AG04449 (cell line): ENCODE results near the gene EPHA8.

Experiments
- CTCF ChIA-PET: fragments of 350-600 bp; formaldehyde crosslinking; extraction: SDS; loops from one replicate; lab custom pipeline; 2021; ENCODE audit warnings: antibody characterized with exemption; lab: Yijun Ruan, JAX
- POLR2A ChIA-PET: fragments of 400-600, 350-600 bp; formaldehyde crosslinking; extraction: SDS; loops from one replicate; lab custom pipeline; 2020; ENCODE audit warnings: antibody characterized with exemption, inconsistent platforms; lab: Yijun Ruan, JAX
- DNase-seq: peaks from one replicate; pipeline ENCODE4 v3.0.0-alpha.2; 2010; ENCODE audit warnings: low read depth, low spot score
- H3K4me3 ChIP-seq: 2 replicates; pipeline ENCODE4 v1.5.1; 2011; ENCODE audit warnings: low read depth, mild to moderate bottlenecking, control low read depth, low read length
- CTCF ChIP-seq: IDR thresholded peaks from one replicate; pipeline ENCODE4 v1.5.1; 2011; ENCODE audit warnings: mild to moderate bottlenecking, moderate library complexity, low read length, control low read depth, inconsistent platforms; ENCODE audit not compliant: insufficient read depth; ENCODE audit errors: missing control alignments

The EPHA8 gene

GRCh38 chr1:22584001-22584562, 20.8 kb downstream of the EPHA8 start:
- ChIA-PET CTCF (interaction anchor here (1.0 to 1.2 kb wide), 2 partner anchors 15 to 22 kb away, joined by 3 to 4 read pairs; no protein-coding TSS in a partner anchor), POLR2A (no interaction called here)
- H3K4me3 ChIP-seq: no peak overlapping the region
- no peak for DNase-seq
- no peak for TF ChIP-seq CTCF

GRCh38 chr1:22584970-22585369, 21.7 kb downstream of the EPHA8 start:
- no peak for DNase-seq
- no peak overlapping the region for H3K4me3 ChIP-seq
- TF ChIP-seq CTCF: no peak
- POLR2A ChIA-PET: no interaction called here
- CTCF ChIA-PET: no interaction called here

- H3K4me3 ChIP-seq: no peak overlapping the region
- ChIA-PET CTCF (no interaction called here), POLR2A (no interaction called here)
- TF ChIP-seq CTCF: no peak
- no peak for DNase-seq
These were observed 22.2 kb downstream of the EPHA8 start for GRCh38 chr1:22585471-22585870.

GRCh38 chr1:22586356-22587130, 23.3 kb downstream of the EPHA8 start:
- ChIA-PET CTCF (no interaction called here), POLR2A (no interaction called here)
- TF ChIP-seq CTCF: no peak
- no peak overlapping the region for H3K4me3 ChIP-seq
- no peak for DNase-seq

GRCh38 chr1:22587247-22587646, 24.0 kb downstream of the EPHA8 start:
- DNase-seq: no peak
- ChIA-PET POLR2A (no interaction called here), CTCF (no interaction called here)
- no peak for TF ChIP-seq CTCF
- H3K4me3 ChIP-seq: no peak overlapping the region

GRCh38 chr1:22588899-22589422, 25.7 kb downstream of the EPHA8 start:
- CTCF ChIA-PET: no interaction called here
- DNase-seq: no peak
- H3K4me3 ChIP-seq: no peak overlapping the region
- POLR2A ChIA-PET: no interaction called here
- no peak for TF ChIP-seq CTCF
